Mesenchymal stem cell (in vitro differentiated cells and primary cell): ENCODE data around the gene FAM241A.
"Not testable (repeated sequence)": the region's sequence is repeated elsewhere in the genome, so short reads cannot be mapped to it uniquely, and the experiment has no call there.

Experiments used
- DNase-seq: peaks from one replicate; pipeline ENCODE4 v3.0.0-alpha.2; 2013
- H2AFZ ChIP-seq: one replicate; pipeline ENCODE4 v1.6.1; 2013; ENCODE audit warnings: low read depth, mild to moderate bottlenecking, control low read depth, inconsistent platforms, low read length, moderate library complexity
- H2AK5ac ChIP-seq: 2 replicates; pipeline ENCODE4 v1.6.1; 2013; ENCODE audit warnings: low read length, moderate library complexity, mild to moderate bottlenecking, inconsistent platforms; ENCODE audit not compliant: severe bottlenecking
- H2BK120ac ChIP-seq: one replicate; pipeline ENCODE4 v1.6.1; 2013; ENCODE audit warnings: low read depth, mild to moderate bottlenecking, inconsistent platforms, low read length, moderate library complexity
- H2BK12ac ChIP-seq, 2 experiments: one replicate each; pipeline ENCODE4 v1.6.1; 2013; ENCODE audit warnings: inconsistent platforms in 2 of 2, low read length in 2 of 2, mild to moderate bottlenecking in 2 of 2, moderate library complexity in 2 of 2, control low read depth in 1 of 2
- H2BK15ac ChIP-seq: one replicate; pipeline ENCODE4 v1.6.1; 2013; ENCODE audit warnings: mild to moderate bottlenecking, low read depth, inconsistent platforms; ENCODE audit not compliant: poor library complexity, severe bottlenecking
- H2BK5ac ChIP-seq: 2 replicates; pipeline ENCODE4 v1.6.1; 2013; ENCODE audit warnings: low read depth, mild to moderate bottlenecking, low read length, control low read depth, inconsistent platforms; ENCODE audit not compliant: poor library complexity, severe bottlenecking
- H3K14ac ChIP-seq, 2 experiments: one replicate each; pipeline ENCODE4 v1.6.1; 2013; ENCODE audit warnings: inconsistent platforms in 2 of 2, low read length in 2 of 2, control low read depth in 1 of 2, mild to moderate bottlenecking in 1 of 2, moderate library complexity in 1 of 2
- H3K18ac ChIP-seq, 2 experiments: one replicate each; pipeline ENCODE4 v1.6.1; 2013; ENCODE audit warnings: inconsistent platforms in 2 of 2, low read length in 2 of 2, control low read depth in 1 of 2, low read depth in 1 of 2, mild to moderate bottlenecking in 1 of 2
- H3K23ac ChIP-seq, 2 experiments: one replicate each; pipeline ENCODE4 v1.6.1; 2013; ENCODE audit warnings: inconsistent platforms in 2 of 2, low read length in 2 of 2, mild to moderate bottlenecking in 2 of 2, moderate library complexity in 2 of 2, control low read depth in 1 of 2
- H3K27ac ChIP-seq: 2 replicates; pipeline ENCODE4 v1.5.1; 2013; ENCODE audit warnings: mild to moderate bottlenecking, moderate library complexity, low read length, control low read depth, inconsistent platforms; ENCODE audit not compliant: poor library complexity, severe bottlenecking
- H3K27me3 ChIP-seq, 2 experiments: 2 replicates each; pipeline versions ENCODE4 v1.6.1 to v1.7.0; 2013; ENCODE audit warnings: low read length in 2 of 2, mild to moderate bottlenecking in 2 of 2, moderate library complexity in 2 of 2, control low read depth in 1 of 2, inconsistent platforms in 1 of 2; ENCODE audit not compliant: control insufficient read depth in 1 of 2, insufficient read depth in 1 of 2
- H3K36me3 ChIP-seq, 2 experiments: 2 replicates each; pipeline versions ENCODE4 v1.6.1 to v1.7.0; 2013; ENCODE audit warnings: low read length in 2 of 2, control low read depth in 1 of 2, inconsistent platforms in 1 of 2, low read depth in 1 of 2, mild to moderate bottlenecking in 1 of 2; ENCODE audit not compliant: insufficient read depth in 2 of 2, control insufficient read depth in 1 of 2
- H3K4ac ChIP-seq, 2 experiments: one replicate each; pipeline ENCODE4 v1.6.1; 2013; ENCODE audit warnings: inconsistent platforms in 2 of 2, low read length in 2 of 2, mild to moderate bottlenecking in 2 of 2, moderate library complexity in 2 of 2, control low read depth in 1 of 2, low read depth in 1 of 2
- H3K4me1 ChIP-seq: 2 replicates; pipeline ENCODE4 v1.6.1; 2013; ENCODE audit warnings: low read depth, low read length, control low read depth; ENCODE audit not compliant: control insufficient read depth, insufficient read depth
- H3K4me2 ChIP-seq: 2 replicates; pipeline ENCODE4 v1.6.1; 2013; ENCODE audit warnings: low read length, mild to moderate bottlenecking, inconsistent platforms; ENCODE audit not compliant: poor library complexity, severe bottlenecking
- H3K4me3 ChIP-seq, 2 experiments: 2 replicates each; pipeline versions ENCODE4 v1.5.1 to v1.7.0; 2013; ENCODE audit warnings: low read length in 2 of 2, mild to moderate bottlenecking in 2 of 2, control low read depth in 1 of 2, low read depth in 1 of 2; ENCODE audit not compliant: insufficient read depth in 1 of 2
- H3K79me1 ChIP-seq: replicated peaks from 2 replicates; pipeline ENCODE4 v1.6.1; 2013; ENCODE audit warnings: mild to moderate bottlenecking, control low read depth, low read length, inconsistent platforms; ENCODE audit not compliant: poor library complexity, severe bottlenecking
- H3K9ac ChIP-seq: 2 replicates; pipeline ENCODE4 v1.7.0; 2013; ENCODE audit warnings: mild to moderate bottlenecking, low read length, moderate library complexity
- H3K9me3 ChIP-seq: 2 replicates; pipeline ENCODE4 v1.7.0; 2013; ENCODE audit warnings: mild to moderate bottlenecking, low read length; ENCODE audit not compliant: control insufficient read depth
- H4K8ac ChIP-seq: one replicate; pipeline ENCODE4 v1.6.1; 2013; ENCODE audit warnings: inconsistent platforms, mild to moderate bottlenecking, low read length, moderate library complexity
- H4K91ac ChIP-seq: one replicate; pipeline ENCODE4 v1.6.1; 2013; ENCODE audit warnings: mild to moderate bottlenecking, low read length, inconsistent platforms
- WGBS: methylation state at CpG from one replicate; pipeline ENCODE4 v1.1.7; 2013; ENCODE audit warnings: mixed read lengths; 5-methylcytosine and 5-hydroxymethylcytosine counted together

FAM241A gene

DNA sequence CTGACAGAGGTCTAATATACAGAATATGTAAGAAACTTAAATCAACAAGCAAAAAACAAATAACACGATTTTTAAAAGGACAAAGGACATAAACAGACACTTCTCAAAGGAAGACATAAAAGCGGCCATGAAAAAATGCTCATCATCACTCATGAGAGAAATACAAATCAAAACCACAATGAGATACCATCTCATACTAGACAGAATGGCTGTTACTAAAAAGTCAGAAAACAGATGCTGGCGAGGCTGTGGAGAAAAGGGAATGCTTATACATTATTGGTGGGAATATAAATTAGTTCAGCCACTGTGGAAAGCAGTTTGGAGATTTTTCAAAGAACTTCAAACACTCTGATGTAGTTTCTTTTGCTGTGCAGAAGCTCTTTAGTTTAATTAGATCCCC lies 33.5 kb downstream of the FAM241A start:
- not testable (repeated sequence) for H3K4ac ChIP-seq, H2BK120ac ChIP-seq, H3K27ac ChIP-seq, H4K8ac ChIP-seq, H3K27me3 ChIP-seq, H3K4me1 ChIP-seq, H3K36me3 ChIP-seq, H2AK5ac ChIP-seq, H3K9me3 ChIP-seq, H2BK5ac ChIP-seq, H2BK15ac ChIP-seq, H4K91ac ChIP-seq, H3K79me1 ChIP-seq, DNase-seq, H3K14ac ChIP-seq, H3K4me2 ChIP-seq, H3K9ac ChIP-seq, H3K23ac ChIP-seq, H2AFZ ChIP-seq, H3K4me3 ChIP-seq, H3K18ac ChIP-seq, H2BK12ac ChIP-seq
- 95% methylated on average over 3 of the region's 3 CpGs for WGBS

DNA sequence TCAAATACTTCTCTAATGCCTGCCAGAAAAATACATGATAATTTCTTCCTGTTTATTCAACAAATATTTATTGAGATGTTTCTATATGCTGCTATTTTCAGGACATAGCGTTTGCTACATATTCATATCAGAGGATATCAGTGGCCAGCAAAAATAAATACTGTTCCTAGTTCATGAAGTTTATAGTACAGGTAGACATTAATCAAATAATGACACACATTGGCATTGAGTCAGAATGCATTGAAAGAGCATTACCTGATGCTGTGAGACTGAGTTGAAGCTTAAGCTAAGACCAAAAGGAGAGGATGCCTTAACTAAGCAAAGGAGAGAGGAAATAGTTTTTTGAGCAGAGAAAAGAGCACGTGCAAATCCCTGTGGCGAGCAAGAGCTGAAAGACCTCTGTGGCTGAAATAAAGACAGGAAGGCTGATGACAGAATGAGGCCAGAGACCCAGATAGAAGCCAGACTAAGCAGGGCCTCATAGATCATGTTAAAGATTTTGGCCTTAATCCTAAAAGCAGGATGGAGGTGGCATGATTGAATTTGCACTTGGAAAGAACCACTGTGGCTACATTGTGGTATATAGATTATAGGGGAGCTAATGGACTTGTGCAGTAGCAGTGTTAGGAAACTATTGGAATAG lies 36.2 kb downstream of the FAM241A start:
- Histone ChIP-seq H2AK5ac (no peak overlapping the region), H3K27me3 (no peaks in the 10 kb centered on the region), H4K8ac (no peak overlapping the region), H2BK12ac (no peak overlapping the region), H2BK5ac (no peak overlapping the region), H3K4me2 (no peak overlapping the region), H4K91ac (no peak overlapping the region), H3K4me1 (no peaks in the 10 kb centered on the region), H2BK15ac (no peak overlapping the region), H2AFZ (no peak overlapping the region), H3K9me3 (no peaks in the 10 kb centered on the region), H2BK120ac (no peak overlapping the region), H3K36me3 (no peaks in the 10 kb centered on the region), H3K9ac (no peak overlapping the region), H3K23ac (no peak overlapping the region), H3K27ac (no peak overlapping the region), H3K4me3 (no peak overlapping the region), H3K79me1 (no peaks in the 10 kb centered on the region), H3K14ac (no peak overlapping the region), H3K4ac (no peak overlapping the region), H3K18ac (no peak overlapping the region)
- WGBS: 88% methylated on average over 2 of the region's 3 CpGs
- DNase-seq: no peak

DNA sequence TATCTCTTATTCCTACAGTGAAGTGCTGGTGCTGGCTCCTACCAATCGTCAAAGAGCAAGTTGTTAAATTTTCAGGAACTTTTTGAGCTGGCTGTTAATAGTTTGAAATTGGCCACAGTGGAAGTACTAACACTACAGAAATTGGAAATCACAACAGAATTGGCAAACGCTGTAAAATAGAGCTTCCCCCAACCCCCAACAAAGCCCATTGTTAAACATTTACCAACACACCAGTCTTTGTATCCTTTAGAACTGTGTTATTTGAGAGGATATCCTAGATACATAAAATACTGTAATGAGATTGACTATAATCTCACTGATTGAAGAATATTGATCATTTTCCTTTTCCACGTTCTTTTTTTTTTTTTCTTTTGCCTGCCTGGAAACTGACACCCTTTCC lies 37.4 kb downstream of the FAM241A start:
- H3K9ac ChIP-seq: no peak overlapping the region
- H3K9me3 ChIP-seq: no peaks in the 10 kb centered on the region
- H2BK15ac ChIP-seq: no peak overlapping the region
- no peak overlapping the region for H3K4me2 ChIP-seq
- no peak overlapping the region for H2BK120ac ChIP-seq
- H4K8ac ChIP-seq: no peak overlapping the region
- H3K4me3 ChIP-seq: no peak overlapping the region
- H3K14ac ChIP-seq: no peak overlapping the region
- H3K36me3 ChIP-seq: peaks cover 0 to 2% of the 10 kb centered on the region in 2 experiments
- no peak overlapping the region for H2BK12ac ChIP-seq
- H2AFZ ChIP-seq: no peak overlapping the region
- no peak overlapping the region for H2AK5ac ChIP-seq
- H2BK5ac ChIP-seq: no peak overlapping the region
- no peak overlapping the region for H3K4ac ChIP-seq
- no peak overlapping the region for H3K27ac ChIP-seq
- no CpG with 5 or more reads among the region's 3 CpGs for WGBS
- H3K27me3 ChIP-seq: no peaks in the 10 kb centered on the region
- H4K91ac ChIP-seq: no peak overlapping the region
- H3K18ac ChIP-seq: no peak overlapping the region
- no peak overlapping the region for H3K23ac ChIP-seq
- H3K79me1 ChIP-seq: no peaks in the 10 kb centered on the region
- no peak for DNase-seq
- H3K4me1 ChIP-seq: no peaks in the 10 kb centered on the region

DNA sequence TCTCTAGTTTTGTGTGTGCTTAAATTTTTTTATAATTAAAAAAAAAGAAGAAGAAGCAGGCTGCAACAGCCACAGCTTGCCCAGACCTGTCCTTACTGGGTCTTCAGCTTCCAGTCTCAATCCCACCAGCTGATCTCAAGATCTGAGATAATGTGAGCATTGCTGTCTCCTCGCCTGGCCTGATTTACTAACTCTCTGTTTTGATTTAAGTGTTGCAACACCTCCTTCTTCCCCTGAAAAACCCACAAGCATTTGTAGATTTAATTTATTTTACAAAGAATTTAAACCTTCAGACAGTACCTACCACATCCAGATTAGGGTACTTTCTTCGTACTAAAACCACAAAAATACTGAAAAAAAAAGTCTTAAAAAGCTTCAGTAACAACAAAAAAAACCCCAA lies 38.0 kb downstream of the FAM241A start:
- H3K23ac ChIP-seq: no peak overlapping the region
- 100% methylated on average over 1 of the region's 2 CpGs for WGBS
- DNase-seq: no peak
- no peak overlapping the region for H3K18ac ChIP-seq
- H2AFZ ChIP-seq: no peak overlapping the region
- H3K4me2 ChIP-seq: no peak overlapping the region
- no peaks in the 10 kb centered on the region for H3K4me1 ChIP-seq
- H3K4me3 ChIP-seq: no peak overlapping the region
- no peak overlapping the region for H3K14ac ChIP-seq
- H3K27me3 ChIP-seq: no peaks in the 10 kb centered on the region
- H3K27ac ChIP-seq: no peak overlapping the region
- no peak overlapping the region for H4K91ac ChIP-seq
- H3K4ac ChIP-seq: no peak overlapping the region
- no peak overlapping the region for H2BK5ac ChIP-seq
- H3K9me3 ChIP-seq: no peaks in the 10 kb centered on the region
- no peak overlapping the region for H2BK15ac ChIP-seq
- no peak overlapping the region for H2AK5ac ChIP-seq
- no peak overlapping the region for H4K8ac ChIP-seq
- no peak overlapping the region for H3K9ac ChIP-seq
- H2BK120ac ChIP-seq: no peak overlapping the region
- no peaks in the 10 kb centered on the region for H3K79me1 ChIP-seq
- H2BK12ac ChIP-seq: no peak overlapping the region
- peaks cover 0 to 2% of the 10 kb centered on the region in 2 experiments for H3K36me3 ChIP-seq
